Activated CD8-positive, alpha-beta T cell treated with anti-CD3 and anti-CD28 coated beads for 36 hours (primary cell): ENCODE results near the gene KCNQ5. TPM values are rescaled to one million over a fixed set of nuclear protein-coding genes. Genes with fewer than 3 reads are reported as not detected.

Source experiments
- ATAC-seq: fragments of 200-7000 bp; cut with Tn5 transposase; one replicate; pipeline ENCODE4 v1.10.0; 2021; ENCODE audit warnings: mild to moderate bottlenecking, moderate library complexity
- CTCF ChIA-PET: fragments of 350-600 bp; sonication (Branson Sonifier 250); formaldehyde crosslinking; loops from one replicate; lab custom pipeline; 2021; ENCODE audit warnings: antibody characterized with exemption; lab: Charles Lee
- POLR2A ChIA-PET: fragments of 350-600 bp; sonication (Branson Sonifier 250); formaldehyde crosslinking; loops from one replicate; lab custom pipeline; 2021; ENCODE audit warnings: antibody characterized with exemption; lab: Charles Lee
- DNase-seq: peaks from one replicate; pipeline ENCODE4 v3.0.0-alpha.2; 2020
- H3K27ac Mint-ChIP-seq: one replicate; pipeline ENCODE4 v1.8.0; 2021; ENCODE audit warnings: mild to moderate bottlenecking, mixed read lengths
- H3K27me3 Mint-ChIP-seq: one replicate; pipeline ENCODE4 v1.8.0; 2021; ENCODE audit warnings: mixed read lengths
- H3K36me3 Mint-ChIP-seq: one replicate; pipeline ENCODE4 v1.8.0; 2021; ENCODE audit warnings: low read depth, mixed read lengths
- H3K4me1 Mint-ChIP-seq: one replicate; pipeline ENCODE4 v1.8.0; 2021; ENCODE audit warnings: low read depth, mixed read lengths
- H3K4me3 Mint-ChIP-seq: one replicate; pipeline ENCODE4 v1.8.0; 2021; ENCODE audit warnings: mild to moderate bottlenecking, moderate library complexity, mixed read lengths
- H3K9me3 Mint-ChIP-seq: one replicate; pipeline ENCODE4 v1.8.0; 2021; ENCODE audit warnings: mixed read lengths
- CTCF ChIP-seq: fragments of 200-600 bp; IDR thresholded peaks from one replicate; pipeline ENCODE4 v1.8.0; 2022; ENCODE audit warnings: antibody characterized with exemption, mild to moderate bottlenecking
- intact Hi-C: fragments of 100-400 bp; cut with micrococcal nuclease; formaldehyde crosslinking; loops from one replicate; pipeline ENCODE4 v1.10.0; 2022
- total RNA-seq, 2 experiments: library from RNA; stranded (reverse); gene quantifications; one replicate each; pipeline ENCODE4 v1.2.3, GENCODE V29; 2021

KCNQ5 gene
- total RNA-seq, 2 experiments from 2014 or later: 14.6 to 14.9 TPM

- POLR2A ChIA-PET: no interaction called here
- Mint-ChIP-seq H3K27me3 (no peaks in the 10 kb centered on the region), H3K4me1 (peaks cover 22% of the 10 kb centered on the region), H3K9me3 (peaks cover 1% of the 10 kb centered on the region), H3K36me3 (peaks cover 2% of the 10 kb centered on the region), H3K27ac (no peak overlapping the region), H3K4me3 (no peak overlapping the region)
- DNase-seq (no peak), ATAC-seq (no peak)
- intact Hi-C loops: no loop called here
- TF ChIP-seq CTCF: no peak
- CTCF ChIA-PET: no interaction called here
Observed at GRCh38 chr6:72665599-72665998, 43.7 kb downstream of the KCNQ5 start.

GRCh38 chr6:72669324-72669723, 47.5 kb downstream of the KCNQ5 start:
- peaks cover 1% of the 10 kb centered on the region for H3K9me3 Mint-ChIP-seq
- no peaks in the 10 kb centered on the region for H3K27me3 Mint-ChIP-seq
- DNase-seq (peak; percentile 26), ATAC-seq (peak; percentile 72)
- intact Hi-C loops: no loop called here
- H3K36me3 Mint-ChIP-seq: peaks cover 3% of the 10 kb centered on the region
- TF ChIP-seq CTCF: no peak
- ChIA-PET POLR2A (no interaction called here), CTCF (interaction anchor here (0.7 to 1.3 kb wide), 3 partner anchors 20 to 53 kb away, joined by 3 to 6 read pairs (median 4); no protein-coding TSS in a partner anchor)
- H3K27ac Mint-ChIP-seq: no peak overlapping the region
- H3K4me1 Mint-ChIP-seq: peaks cover 27% of the 10 kb centered on the region
- H3K4me3 Mint-ChIP-seq: no peak overlapping the region

GRCh38 chr6:72672906-72673305, 51.0 kb downstream of the KCNQ5 start:
- H3K4me1 Mint-ChIP-seq: peaks cover 27% of the 10 kb centered on the region
- ChIA-PET POLR2A (no interaction called here), CTCF (no interaction called here)
- no peak for TF ChIP-seq CTCF
- no peak overlapping the region for H3K27ac Mint-ChIP-seq
- DNase-seq: no peak
- no peak for ATAC-seq
- H3K9me3 Mint-ChIP-seq: peaks cover 1% of the 10 kb centered on the region
- intact Hi-C loops: no loop called here
- H3K27me3 Mint-ChIP-seq: no peaks in the 10 kb centered on the region
- no peak overlapping the region for H3K4me3 Mint-ChIP-seq
- peaks cover 13% of the 10 kb centered on the region for H3K36me3 Mint-ChIP-seq

- no peaks in the 10 kb centered on the region for H3K9me3 Mint-ChIP-seq
- no peaks in the 10 kb centered on the region for H3K27me3 Mint-ChIP-seq
- TF ChIP-seq CTCF: no peak
- H3K4me1 Mint-ChIP-seq: peaks cover 10% of the 10 kb centered on the region
- no peak overlapping the region for H3K27ac Mint-ChIP-seq
- no peak for DNase-seq
- ChIA-PET POLR2A (no interaction called here), CTCF (no interaction called here)
- intact Hi-C loops: no loop called here
- H3K36me3 Mint-ChIP-seq: peaks cover 17% of the 10 kb centered on the region
- no peak for ATAC-seq
- H3K4me3 Mint-ChIP-seq: no peak overlapping the region
Observed at GRCh38 chr6:72674842-72675241, 53.0 kb downstream of the KCNQ5 start.

GRCh38 chr6:72675396-72675795, 53.5 kb downstream of the KCNQ5 start:
- Mint-ChIP-seq H3K9me3 (no peaks in the 10 kb centered on the region), H3K27me3 (no peaks in the 10 kb centered on the region), H3K4me3 (no peak overlapping the region), H3K36me3 (peaks cover 17% of the 10 kb centered on the region), H3K4me1 (peaks cover 7% of the 10 kb centered on the region), H3K27ac (no peak overlapping the region)
- DNase-seq (no peak), ATAC-seq (no peak)
- CTCF ChIA-PET: no interaction called here
- no peak for TF ChIP-seq CTCF
- intact Hi-C loops: no loop called here
- POLR2A ChIA-PET: no interaction called here
